NCI-H226 (cell line): ENCODE measurements around the gene FAN1.
A peak's percentile ranks its signal among the peaks of the same experiment; 100 is the strongest.

Experiments used
- DNase-seq: peaks from one replicate; pipeline ENCODE4 v3.0.0-alpha.2; 2015

Gene FAN1

DNA sequence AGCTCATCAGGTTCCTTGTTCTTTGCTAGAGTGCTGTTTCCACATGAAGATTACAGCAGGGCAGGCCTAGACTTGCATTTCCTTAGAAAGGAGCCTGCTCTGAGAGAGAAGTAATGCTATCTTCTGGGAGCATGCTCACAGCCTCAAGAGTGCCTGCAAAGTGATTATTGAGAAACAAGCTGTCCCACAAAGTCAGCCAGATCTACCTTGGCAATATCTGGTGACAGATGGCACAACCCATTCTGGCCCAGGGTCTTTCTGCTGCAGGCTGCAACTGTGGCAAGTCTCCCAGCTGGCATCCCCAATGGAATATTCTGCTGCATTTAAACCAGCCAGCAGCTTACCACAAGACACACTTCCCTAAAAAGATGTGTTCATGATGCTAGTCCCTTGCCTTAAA is 58.4 kb downstream of the FAN1 start:
- no peak for DNase-seq

DNA sequence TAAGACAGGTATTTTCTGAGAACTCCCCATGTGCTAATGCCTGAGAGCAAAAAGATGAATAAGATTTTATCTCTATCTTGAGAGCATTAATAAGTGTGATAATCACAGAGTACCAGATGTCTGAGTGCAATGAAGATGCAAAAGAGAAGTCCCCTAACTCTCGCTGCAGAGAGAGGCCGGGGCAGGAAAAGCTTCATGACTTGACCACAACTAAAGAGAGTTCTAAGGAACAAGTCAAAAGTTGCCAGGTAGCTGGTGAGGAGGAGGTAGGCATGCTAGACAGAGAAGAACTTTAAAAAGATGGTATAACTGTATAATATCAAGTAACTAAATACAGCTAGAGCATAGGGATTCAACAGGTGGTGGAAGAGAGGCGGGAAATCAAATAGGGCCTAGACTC is 58.9 kb downstream of the FAN1 start:
- DNase-seq = no peak

DNA sequence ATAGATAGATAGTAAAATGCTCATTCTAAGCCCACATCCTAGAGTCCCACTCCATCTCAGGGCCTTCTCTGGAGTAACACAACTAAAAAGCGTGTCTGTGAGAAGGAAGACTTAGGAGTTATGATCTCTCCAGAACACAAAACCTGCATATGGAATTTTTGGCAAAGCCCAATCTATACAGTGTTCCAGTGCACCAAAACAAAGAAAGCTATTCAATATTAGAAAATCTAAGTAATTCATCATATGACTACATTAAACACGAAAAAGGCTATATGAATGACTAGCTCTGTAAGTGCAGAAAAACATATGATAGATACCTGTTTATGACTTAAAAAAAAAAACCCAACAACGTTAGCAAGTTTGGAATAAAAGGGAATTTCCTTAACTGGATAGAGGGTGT is 60.0 kb downstream of the FAN1 start:
- DNase-seq = no peak

DNA sequence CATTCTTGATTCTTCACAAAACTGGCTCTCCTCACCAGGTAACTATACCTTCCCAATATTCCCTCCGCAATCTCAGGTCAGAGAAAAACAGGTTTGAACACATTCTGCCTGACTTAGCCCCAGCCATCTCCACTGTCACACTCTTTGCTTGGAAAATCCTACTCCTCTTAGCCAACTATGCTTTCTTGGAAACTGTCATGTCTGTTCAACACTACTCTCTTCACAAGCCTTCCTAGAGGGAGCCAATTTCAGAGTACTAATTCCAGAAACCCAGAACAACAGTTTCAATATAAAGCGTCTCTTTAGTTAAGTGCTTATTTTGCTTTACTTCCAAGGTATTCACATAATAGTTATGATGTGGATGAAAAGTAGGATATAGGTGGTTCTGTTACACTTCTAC is 66.0 kb downstream of the FAN1 start:
- DNase-seq = no peak

DNA sequence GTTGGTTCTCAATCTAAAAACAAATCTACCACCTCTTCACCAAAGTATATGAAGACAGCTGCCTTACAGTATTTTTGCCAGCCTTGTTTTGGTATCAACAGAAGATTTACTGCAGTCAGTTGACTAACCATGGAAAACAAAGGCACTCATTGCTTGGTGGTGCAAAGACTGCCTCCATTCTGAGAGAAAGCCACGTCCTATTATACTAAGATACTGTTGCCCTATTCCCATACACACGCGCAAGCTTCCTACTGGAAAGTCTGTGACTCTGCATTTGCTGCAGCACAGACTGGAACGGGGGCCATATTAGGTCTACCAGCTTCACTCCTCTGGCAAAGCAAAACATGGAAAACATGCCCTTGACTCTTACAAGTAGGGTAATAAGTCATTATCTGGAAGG is 69.7 kb downstream of the FAN1 start:
- no peak for DNase-seq

DNA sequence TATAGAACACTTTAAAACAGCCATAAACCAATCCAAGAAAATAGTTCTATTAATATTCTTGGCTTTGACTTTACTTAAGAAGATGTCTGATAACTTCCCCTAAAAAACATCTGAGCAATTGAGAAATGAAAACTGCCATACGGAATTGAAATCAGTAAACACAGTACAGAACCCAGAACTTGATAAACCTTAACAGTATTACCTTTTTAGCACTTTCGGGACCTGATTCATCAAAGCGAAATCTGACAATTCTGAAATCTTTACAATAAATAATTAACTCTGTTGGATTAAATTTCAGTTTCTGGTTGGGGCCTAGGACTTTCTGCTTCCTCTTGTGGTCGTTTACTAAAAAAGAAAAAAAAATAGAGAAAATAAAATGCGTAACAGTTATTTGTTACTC is 70.4 kb downstream of the FAN1 start:
- no peak for DNase-seq

DNA sequence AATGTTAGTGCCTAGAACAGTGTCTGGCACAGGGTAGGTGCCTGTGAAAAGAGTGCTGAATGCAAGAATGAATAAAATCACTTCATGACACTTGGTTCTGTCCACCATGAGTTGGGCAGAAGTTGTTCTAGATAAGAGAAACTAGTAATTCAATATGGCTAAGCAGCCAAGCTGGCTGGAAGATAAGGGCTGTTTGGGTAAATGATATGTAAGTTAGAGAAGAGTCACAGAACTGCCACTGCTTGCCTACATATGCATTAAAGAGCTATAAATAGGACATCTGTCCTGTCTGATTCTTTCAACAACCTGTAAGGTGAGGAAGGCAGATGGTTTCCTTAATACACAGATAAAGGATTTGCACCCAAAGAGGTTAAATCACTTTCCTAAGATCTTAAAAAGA is 74.6 kb downstream of the FAN1 start:
- DNase-seq = no peak

DNA sequence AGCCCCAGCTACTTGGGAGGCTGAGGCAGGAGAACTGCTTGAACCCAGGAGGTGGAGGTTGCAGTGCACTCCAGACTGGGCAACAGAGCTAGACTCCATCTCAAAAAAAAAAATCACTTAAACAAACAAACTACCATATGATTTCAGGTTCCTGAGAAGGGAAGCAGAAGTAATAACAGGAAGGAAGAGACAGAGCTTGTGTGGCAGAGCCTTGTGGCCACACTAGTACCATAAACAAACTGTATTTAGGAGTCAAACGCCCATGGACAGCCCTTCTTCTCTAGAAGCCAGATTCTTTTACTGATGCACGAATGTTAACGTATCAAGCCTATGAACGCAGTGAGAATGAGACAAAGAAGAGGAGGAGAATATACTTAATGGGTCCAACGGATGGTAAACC is 75.7 kb downstream of the FAN1 start:
- no peak for DNase-seq

DNA sequence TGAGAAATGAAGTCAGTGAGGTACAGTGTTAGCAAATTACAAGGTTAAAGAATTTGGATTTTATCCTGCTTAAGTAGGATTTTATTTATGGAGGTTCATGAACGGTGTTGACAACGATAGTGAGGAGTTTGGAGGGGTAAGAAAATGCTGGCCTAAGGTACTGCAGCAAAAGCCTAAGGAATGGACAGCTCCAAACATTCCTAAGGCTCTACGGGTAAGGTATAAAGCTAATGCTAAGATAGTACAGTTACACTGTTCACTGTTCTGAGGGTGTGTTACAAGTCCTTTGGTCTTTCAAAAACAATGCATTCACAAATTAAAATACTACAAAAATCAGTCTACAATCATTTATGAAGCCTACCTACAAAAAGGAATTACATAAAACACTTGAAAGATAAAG is 80.4 kb downstream of the FAN1 start:
- DNase-seq = no peak

DNA sequence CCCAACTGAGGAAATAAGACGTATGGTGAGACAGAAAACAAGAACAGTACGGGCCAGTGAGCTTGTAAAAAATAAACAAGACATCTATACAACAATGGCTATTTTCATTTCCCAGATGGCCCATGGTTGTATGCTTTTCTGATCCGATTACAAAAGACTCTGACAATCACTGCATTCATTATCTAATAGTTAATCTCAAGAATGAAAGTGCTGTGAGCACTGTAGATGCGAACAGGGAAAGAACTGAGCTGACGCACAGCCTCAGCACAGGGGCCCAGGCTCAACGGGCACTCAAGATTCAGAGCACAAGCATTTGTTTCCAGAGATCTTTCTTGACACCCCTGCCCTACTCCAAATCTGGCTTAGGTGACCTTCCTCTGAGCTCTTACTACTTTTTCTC is 80.8 kb downstream of the FAN1 start:
- no peak for DNase-seq

DNA sequence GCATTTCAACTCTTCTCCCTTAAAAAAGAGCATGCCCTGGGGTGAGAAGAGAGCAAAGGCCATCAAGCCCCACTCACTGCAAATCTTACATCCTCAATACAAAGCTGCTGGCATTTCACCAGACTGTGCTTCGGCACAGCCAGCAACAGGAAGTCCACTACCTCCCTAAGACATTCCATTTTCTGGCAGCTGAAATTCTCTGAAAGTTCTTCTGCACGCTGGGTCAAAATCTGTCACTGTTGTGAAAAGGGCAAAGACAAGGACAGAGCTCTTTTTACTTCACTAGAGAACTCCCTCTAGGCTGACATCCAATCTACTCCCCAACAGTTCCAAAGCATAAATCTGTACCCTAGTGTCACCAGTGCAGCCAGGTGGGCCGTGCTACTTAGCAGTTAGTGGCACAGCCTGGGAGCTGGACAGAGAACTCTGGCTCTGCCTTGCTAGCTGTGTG is 81.4 kb downstream of the FAN1 start:
- DNase-seq = no peak

DNA sequence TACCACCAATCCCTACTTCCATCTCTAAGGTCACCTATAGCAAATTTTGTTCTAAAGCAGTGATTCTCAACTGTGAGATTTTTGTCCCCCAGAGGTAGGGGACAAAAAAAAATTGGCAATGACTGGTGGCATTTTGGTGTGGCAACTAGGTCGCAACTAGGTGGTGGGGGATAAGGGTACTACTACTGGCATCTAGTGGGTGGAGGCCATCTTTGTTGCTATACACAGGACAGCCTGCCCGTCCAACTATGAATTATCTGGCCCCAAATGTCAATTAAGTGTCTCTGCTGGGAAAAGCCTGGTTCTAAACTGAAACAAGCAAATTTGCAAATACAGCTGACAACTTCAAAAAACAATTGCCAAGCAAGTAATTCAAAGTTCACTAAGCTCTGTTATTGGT is 86.3 kb downstream of the FAN1 start:
- DNase-seq = no peak

DNA sequence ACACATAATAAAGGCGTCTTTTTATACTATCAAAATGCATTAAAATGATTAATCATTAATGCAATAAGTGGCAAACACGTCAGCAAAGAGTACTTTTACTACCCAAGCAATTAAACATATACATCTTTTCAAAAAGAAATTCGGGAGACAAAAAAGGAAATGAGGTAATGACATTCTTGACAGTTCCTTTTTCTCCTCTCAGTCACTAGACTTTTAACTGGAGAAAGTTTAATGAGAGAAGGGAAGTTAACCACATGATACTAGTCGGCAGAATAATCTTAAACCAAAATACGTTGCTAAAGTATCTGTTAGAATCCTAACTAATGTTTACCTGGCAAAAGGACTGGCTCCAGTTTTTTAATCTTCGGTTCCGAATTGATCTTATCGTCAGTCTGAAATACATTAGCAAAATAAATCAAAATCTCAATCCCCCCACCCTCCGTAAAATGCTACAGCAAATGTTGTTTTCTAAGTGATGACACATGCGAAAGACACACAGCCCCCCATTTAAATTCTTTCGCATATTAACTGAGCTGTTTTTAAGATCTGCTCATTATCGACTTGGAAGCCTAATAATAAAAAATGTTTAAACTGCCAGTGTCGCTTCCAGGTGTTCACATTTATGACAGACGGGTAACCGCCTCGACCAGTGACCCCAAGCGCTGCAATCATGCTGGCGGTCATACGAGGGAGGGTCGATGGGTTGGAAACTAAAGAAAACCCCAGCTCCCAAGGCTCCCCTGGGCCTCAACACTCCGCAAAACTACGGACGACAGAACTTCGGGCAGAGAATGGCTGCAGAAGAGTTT is 86.9 kb downstream of the FAN1 start:
- DNase-seq = no peak

DNA sequence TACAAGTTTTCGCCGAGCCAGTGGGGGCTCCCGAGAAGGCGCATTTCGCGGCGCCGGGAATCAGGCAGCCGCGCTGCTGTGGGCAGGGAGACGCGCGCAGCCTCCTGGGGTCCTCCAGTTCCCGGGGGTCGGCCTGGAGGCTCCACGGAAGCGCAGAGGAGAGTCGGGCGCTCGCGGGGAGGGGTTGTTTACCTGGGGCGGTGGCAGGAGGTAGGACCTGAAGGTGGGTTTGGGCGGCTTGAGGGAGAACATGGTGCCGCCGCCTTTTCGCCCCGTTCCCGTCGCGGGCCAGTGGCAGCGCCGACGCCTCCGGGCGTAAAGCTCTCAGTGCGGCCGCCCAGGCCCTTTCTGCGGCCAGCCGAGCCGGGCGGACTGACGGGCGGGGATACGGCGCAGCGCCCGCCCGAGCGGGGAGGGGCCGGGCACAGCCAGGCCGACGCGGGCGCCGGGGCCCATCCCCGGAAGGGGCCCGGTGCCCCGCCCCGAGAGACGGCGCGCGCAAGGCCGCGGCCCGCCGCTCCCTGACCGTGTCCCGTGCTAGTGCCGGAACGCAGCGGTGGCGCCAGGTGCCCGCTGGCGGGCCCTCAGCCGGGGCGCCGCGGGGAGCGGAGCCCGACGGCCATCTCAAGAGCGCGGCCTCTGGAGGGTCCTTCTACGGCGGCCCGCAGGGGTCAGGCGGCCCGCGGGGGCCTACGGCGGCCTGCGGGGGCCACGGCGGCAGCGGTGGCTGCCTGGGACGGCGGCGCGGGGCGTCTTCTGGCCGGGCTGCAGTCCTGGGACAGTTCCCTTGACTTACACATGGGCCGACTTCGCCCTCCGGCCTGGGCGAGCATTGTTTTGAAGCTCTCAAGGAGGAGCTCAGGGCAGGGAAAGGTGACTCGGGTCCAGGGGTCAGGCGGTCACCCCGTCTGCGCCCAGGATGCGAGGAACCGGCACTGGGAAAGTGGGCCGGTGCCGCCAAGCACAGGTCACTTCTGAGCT is 87.8 kb downstream of the FAN1 start, which contains the start of gene MTMR10:
Gene MTMR10 (minus strand): TSS at position 374 of the 981 bp plus-strand sequence. CDS start 122 bp downstream, at position 252.
- peak; percentile 51 for DNase-seq

DNA sequence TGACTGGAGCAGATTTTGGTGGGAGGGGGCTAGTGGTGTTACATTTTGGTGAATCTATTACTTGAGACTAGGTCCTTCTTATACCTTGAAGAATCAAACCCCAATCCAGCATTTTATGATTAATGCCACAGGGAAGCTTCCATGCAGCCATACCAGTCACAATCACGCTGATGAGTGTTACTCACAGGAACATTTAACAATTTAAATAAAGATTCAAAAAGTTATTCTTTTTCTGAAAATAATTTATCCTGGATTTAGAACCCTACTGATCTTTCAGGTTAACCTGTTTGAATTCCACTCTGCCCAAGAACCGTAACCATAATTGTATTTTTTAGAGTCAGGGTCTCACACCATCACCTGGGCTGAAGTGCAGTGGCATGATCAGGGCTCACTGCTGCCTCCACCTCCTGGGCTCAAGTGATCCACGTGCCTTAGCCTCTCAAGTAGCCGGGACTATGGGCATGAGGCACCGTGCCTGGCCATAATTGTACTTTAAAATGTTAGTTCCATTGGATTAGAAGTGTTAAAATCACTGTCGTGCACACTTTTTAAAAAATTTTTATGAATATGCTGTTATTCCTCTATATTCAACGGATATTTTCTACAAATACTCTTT is 88.6 kb downstream of the FAN1 start:
- DNase-seq = no peak
